ENCODE measurements around the gene AGBL1.

DNA sequence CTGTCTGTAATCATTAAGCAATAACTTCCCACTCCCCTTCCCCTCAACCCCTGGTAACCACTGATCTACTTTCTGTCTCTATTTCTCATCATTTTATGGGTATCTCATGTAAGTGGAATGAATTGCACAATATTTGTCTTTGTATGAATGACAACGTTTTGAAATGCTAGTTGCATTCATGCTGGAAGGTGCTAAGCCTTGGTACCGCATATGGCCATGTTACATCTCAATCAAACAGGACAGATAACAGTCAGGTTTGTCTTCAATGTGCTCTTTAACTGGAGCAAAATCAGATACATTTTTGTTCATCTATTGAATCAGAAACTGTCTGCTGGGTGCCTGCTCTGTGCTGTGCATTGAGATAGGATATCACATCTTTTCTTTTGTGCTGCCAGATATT lies 134.2 kb downstream of the AGBL1 start:
- TF ChIP-seq, protein P1, sequence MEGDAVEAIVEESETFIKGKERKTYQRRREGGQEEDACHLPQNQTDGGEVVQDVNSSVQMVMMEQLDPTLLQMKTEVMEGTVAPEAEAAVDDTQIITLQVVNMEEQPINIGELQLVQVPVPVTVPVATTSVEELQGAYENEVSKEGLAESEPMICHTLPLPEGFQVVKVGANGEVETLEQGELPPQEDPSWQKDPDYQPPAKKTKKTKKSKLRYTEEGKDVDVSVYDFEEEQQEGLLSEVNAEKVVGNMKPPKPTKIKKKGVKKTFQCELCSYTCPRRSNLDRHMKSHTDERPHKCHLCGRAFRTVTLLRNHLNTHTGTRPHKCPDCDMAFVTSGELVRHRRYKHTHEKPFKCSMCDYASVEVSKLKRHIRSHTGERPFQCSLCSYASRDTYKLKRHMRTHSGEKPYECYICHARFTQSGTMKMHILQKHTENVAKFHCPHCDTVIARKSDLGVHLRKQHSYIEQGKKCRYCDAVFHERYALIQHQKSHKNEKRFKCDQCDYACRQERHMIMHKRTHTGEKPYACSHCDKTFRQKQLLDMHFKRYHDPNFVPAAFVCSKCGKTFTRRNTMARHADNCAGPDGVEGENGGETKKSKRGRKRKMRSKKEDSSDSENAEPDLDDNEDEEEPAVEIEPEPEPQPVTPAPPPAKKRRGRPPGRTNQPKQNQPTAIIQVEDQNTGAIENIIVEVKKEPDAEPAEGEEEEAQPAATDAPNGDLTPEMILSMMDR (optimal IDR thresholded peaks at IDR 0.05 in 1 of 3, IDR thresholded peaks at IDR 0.05 in 1 of 3, conservative IDR thresholded peaks at IDR 0.05 in 1 of 3; ENCODE audit: extremely low read depth in 1 of 3, insufficient read depth in 2 of 3, low read length in 3 of 3): no peak
- TF ChIP-seq EZH2 (IDR thresholded peaks at IDR 0.05; ENCODE audit: low read length): no peak
